ENCODE results near the gene LCLAT1.

GRCh38 chr2:30654404-30654803 lies 207.4 kb downstream of the LCLAT1 start:
- TF ChIP-seq CTCF (conservative IDR thresholded peaks at IDR 0.05) (no peak), ZFX (IDR thresholded peaks at IDR 0.05) (no peak)
